Cardiac muscle cell (in vitro differentiated cells and primary cell): ENCODE data around the gene NUP93. TPM values are rescaled to one million over a fixed set of nuclear protein-coding genes. Genes with fewer than 3 reads are reported as not detected.

Source experiments
- DNase-seq, 2 donors: peaks; one replicate each; pipeline versions ENCODE4 v3.0.0 to v3.0.0-alpha.2; 2010 to 2017; ENCODE audit warnings: low read depth in 1 of 2, low spot score in 1 of 2
- H3K27ac ChIP-seq: fragments of 200-600 bp; sonication (generic); 2 replicates; pipeline ENCODE4 v1.5.1; 2016
- H3K27me3 ChIP-seq: fragments of 200-600 bp; sonication (generic); 2 replicates; pipeline ENCODE4 v1.6.0; 2016; ENCODE audit warnings: control low read depth
- H3K36me3 ChIP-seq: fragments of 200-600 bp; sonication (generic); 2 replicates; pipeline ENCODE4 v1.5.1; 2016; ENCODE audit warnings: control low read depth
- H3K4me1 ChIP-seq: fragments of 200-600 bp; sonication (generic); 2 replicates; pipeline ENCODE4 v1.8.1; 2017; ENCODE audit warnings: low read depth, mild to moderate bottlenecking, mixed run types
- H3K4me3 ChIP-seq: fragments of 200-600 bp; sonication (generic); 2 replicates; pipeline ENCODE4 v1.5.1; 2016; ENCODE audit warnings: mild to moderate bottlenecking
- H3K9me3 ChIP-seq: fragments of 200-600 bp; sonication (generic); 2 replicates; pipeline ENCODE4 v1.5.1; 2017; ENCODE audit warnings: low read depth, mild to moderate bottlenecking, control low read depth
- CTCF ChIP-seq: IDR thresholded peaks from 2 replicates; pipeline ENCODE4 v1.5.1; 2012; ENCODE audit warnings: low read depth, mild to moderate bottlenecking, low read length
- polyA plus RNA-seq: library from polyadenylated mRNA; unstranded; fragments of >200 nt; fragmentation: Nextera tagmentation; extraction: Ambion mirVana; gene quantifications from 2 replicates; pipeline ENCODE4 v1.2.1, GENCODE V29; 2016
- total RNA-seq: library from RNA; depleted of rRNA; stranded (reverse); fragments of >200 nt; gene quantifications from 2 replicates; pipeline ENCODE4 v1.2.3, GENCODE V29; 2016

Gene NUP93
- total and polyA plus RNA-seq, 2 experiments from 2014 or later: 110 to 127 TPM

GRCh38 chr16:56744996-56745640, 15.2 kb downstream of the NUP93 start:
- peaks cover 86% of the 10 kb centered on the region for H3K4me1 ChIP-seq
- no peaks in the 10 kb centered on the region for H3K27me3 ChIP-seq
- no peaks in the 10 kb centered on the region for H3K9me3 ChIP-seq
- no peaks in the 10 kb centered on the region for H3K36me3 ChIP-seq
- DNase-seq: peak in 1 of 2 donors; percentile 90
- H3K4me3 ChIP-seq: no peak overlapping the region
- no peak for TF ChIP-seq CTCF
- H3K27ac ChIP-seq: peak overlapping the region; percentile 96

GRCh38 chr16:56747486-56748045, 17.6 kb downstream of the NUP93 start:
- Histone ChIP-seq H3K27me3 (no peaks in the 10 kb centered on the region), H3K4me3 (no peak overlapping the region), H3K4me1 (peaks cover 75% of the 10 kb centered on the region), H3K9me3 (no peaks in the 10 kb centered on the region), H3K27ac (peak overlapping the region; percentile 96), H3K36me3 (no peaks in the 10 kb centered on the region)
- DNase-seq: peak in 1 of 2 donors; percentile 27
- no peak for TF ChIP-seq CTCF

- Histone ChIP-seq H3K4me3 (no peak overlapping the region), H3K27me3 (no peaks in the 10 kb centered on the region), H3K9me3 (no peaks in the 10 kb centered on the region), H3K36me3 (no peaks in the 10 kb centered on the region), H3K4me1 (peaks cover 69% of the 10 kb centered on the region), H3K27ac (peak overlapping the region; percentile 96)
- no peak for TF ChIP-seq CTCF
- DNase-seq: no peak
These were observed 18.3 kb downstream of the NUP93 start for GRCh38 chr16:56748191-56748590.

- Histone ChIP-seq H3K4me3 (no peak overlapping the region), H3K27ac (peak overlapping the region; percentile 96), H3K4me1 (peaks cover 62% of the 10 kb centered on the region), H3K36me3 (no peaks in the 10 kb centered on the region), H3K9me3 (no peaks in the 10 kb centered on the region), H3K27me3 (no peaks in the 10 kb centered on the region)
- TF ChIP-seq CTCF: no peak
- DNase-seq: peak in 1 of 2 donors; percentile 52
These were observed 18.9 kb downstream of the NUP93 start for GRCh38 chr16:56748826-56749225.

- DNase-seq: no peak
These were observed 20.0 kb downstream of the NUP93 start for GRCh38 chr16:56749672-56750491.

More at GRCh38 chr16:56749672-56750491, 20.0 kb downstream of the NUP93 start:
- Histone ChIP-seq H3K27ac (peak overlapping the region; percentile 96), H3K27me3 (no peaks in the 10 kb centered on the region), H3K4me3 (no peak overlapping the region), H3K9me3 (no peaks in the 10 kb centered on the region), H3K36me3 (no peaks in the 10 kb centered on the region), H3K4me1 (peaks cover 52% of the 10 kb centered on the region)
- TF ChIP-seq CTCF: no peak
